Right ventricle myocardium inferior (tissue), 1 donor: ENCODE data around the gene PCSK4. TPM values are rescaled to one million over a fixed set of nuclear protein-coding genes. Genes with fewer than 3 reads are reported as not detected.

Experiments
- ATAC-seq: fragments of 200-7000 bp; cut with Tn5 transposase; one replicate; pipeline ENCODE4 v1.9.1; 2020; ENCODE audit warnings: mild to moderate bottlenecking, moderate library complexity
- DNase-seq: peaks from one replicate; pipeline ENCODE4 v3.0.0; 2021; ENCODE audit errors: missing footprints
- intact Hi-C: fragments of 100-400 bp; cut with DNase I; formaldehyde crosslinking; loops from one replicate; pipeline ENCODE4 v1.11.0; 2022
- total RNA-seq: library from RNA; stranded (reverse); fragmentation: NEBNext Ultra II Directional; extraction: Animal tissue kit (Norgen Biotek cat#: 25700); gene quantifications from one replicate; pipeline ENCODE4 v1.2.1, GENCODE V29; 2021
- donor health status: DM: no; HTN: yes; CAD: no; lungs with severe emphysema.

Gene PCSK4
- total RNA-seq, 1 donor from 2014 or later, result 0.89 TPM

DNA sequence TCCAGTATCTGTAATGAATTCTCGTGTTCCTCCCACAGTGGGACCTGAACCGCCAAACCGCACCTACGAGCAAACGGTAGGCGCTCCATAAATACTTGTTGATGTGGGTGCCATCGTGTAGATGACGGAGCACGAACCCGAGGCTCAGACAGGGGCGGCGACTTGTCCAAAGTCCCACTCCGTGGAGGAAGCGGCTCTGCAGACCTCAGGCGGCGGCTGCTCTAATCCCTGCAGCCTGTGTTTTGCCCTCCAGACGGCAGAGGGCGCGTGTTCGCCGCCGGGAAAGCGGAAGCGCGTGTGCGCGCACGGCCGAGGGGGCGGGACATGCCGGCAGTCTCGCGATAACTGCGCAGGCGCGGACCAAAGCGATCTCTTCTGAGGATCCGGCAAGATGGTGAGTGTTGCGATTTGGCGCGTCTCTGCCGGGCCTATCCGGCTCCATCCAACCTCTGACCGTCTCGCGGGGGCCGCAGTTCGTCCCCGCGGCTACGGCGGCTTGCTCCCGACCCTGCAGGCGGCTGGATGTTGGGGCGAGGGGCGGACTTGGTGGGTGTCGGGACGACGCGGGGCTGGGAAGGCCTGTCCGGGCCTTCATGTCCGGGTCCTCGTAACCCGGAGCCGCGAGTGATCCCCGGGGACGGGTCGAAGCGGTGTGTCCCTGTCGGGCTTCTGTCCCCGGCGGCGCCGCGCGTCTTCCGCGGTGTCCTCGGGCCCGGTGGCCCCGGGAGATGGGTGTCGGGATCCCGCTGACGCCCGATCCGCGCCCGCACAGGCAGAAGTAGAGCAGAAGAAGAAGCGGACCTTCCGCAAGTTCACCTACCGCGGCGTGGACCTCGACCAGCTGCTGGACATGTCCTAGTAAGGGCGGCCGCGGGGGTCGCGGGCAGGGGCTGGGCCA lies 51.9 kb downstream of the PCSK4 start, which contains the start of gene RPS15:
RPS15 (plus strand) TSS at position 362 of the 898 bp plus-strand sequence; CDS start at position 392, 30 bp downstream.
- DNase-seq (peak; percentile 98), ATAC-seq (peak; percentile 92)
- intact Hi-C loops, result no loop called here

DNA sequence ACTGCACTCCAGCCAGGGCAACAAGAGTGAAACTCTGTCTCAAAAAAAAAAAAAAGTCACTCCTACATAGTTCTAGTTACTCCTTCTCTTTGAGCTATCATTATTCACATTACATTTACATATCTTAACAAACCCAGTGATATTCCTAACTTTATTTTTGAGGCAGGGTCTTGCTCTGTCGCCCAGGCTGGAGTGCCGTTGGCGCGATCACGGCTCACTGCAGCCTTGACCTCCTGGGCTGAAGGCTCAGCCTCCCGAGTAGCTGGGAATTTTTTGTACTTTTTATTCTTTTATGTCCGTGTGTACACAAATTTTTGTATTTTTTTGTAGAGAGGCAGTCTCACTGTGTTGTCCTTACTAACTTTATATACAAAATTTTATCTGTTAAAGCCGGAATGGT lies 52.5 kb downstream of the PCSK4 start:
- no peak for ATAC-seq
- DNase-seq, result no peak
- intact Hi-C loops, result no loop called here

DNA sequence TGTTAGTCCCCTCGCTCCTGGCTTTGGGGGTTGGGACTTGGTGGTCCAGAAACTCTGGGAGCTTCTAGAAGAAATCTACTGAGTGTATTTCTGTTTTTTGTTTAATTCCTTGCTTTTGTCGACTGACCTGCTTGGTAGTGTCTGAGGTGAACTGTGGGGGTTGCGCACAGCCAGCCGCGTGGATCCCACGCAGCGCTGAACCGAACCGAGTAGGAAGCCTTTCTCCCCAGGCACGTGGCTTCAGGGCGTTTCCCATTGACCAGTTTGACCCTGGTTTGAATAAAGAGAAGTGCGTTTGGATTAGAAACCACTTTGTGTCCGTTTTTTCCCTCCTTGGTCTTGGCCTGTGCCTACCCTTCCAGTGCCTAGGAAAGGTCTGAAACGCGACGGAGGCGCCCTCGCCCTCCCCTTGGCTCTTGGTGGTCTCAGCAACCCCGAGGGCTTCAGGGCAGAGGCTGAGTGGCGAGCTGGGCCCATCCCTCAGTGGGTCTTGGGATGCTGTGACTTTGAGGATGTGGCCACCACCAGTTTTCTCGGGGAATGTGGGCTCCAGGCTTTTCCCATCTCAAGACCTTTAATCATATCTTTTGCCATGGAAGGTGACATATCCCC lies 54.7 kb downstream of the PCSK4 start:
- no peak for DNase-seq
- intact Hi-C loops, result no loop called here
- no peak for ATAC-seq

DNA sequence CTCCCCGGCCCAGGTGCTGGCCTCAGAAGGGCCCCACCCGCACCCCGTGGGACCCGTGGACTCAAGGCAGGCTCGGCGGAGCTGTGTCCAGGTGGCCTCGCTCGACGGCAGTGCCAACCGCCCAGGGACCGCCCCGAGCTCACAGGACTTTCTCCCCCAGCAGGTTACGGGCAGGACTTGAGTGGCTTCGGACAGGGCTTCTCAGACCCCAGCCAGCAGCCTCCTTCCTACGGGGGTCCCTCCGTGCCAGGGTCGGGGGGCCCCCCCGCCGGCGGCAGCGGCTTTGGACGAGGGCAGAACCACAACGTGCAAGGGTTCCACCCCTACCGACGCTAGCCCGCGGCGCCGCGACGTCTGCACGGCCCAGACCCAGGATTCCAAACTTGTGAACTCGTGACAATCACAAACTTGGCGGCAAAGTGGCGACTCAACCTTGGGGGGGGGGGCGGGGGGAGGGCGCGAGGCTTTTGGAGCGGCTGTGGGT lies 55.5 kb downstream of the PCSK4 start:
- ATAC-seq (no peak), DNase-seq (no peak)
- intact Hi-C loops, result no loop called here

DNA sequence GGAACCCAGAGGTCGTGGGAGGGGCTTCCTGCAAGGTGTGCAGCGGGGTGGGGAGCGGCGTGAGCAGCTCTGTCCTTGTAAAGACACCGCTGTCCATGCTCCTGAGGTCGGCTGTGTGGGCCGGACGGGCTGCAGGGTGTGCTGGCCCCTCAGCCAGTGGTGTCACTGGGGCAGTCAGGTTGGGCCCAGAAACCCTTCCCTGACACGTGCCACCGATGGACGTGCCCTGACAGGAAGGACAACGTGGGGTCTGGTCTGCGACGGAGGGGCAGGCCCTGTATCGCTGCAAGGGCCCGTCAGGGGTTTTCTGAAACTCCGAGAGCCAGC lies 56.1 kb downstream of the PCSK4 start:
- DNase-seq, result no peak
- intact Hi-C loops, result no loop called here
- ATAC-seq, result no peak

DNA sequence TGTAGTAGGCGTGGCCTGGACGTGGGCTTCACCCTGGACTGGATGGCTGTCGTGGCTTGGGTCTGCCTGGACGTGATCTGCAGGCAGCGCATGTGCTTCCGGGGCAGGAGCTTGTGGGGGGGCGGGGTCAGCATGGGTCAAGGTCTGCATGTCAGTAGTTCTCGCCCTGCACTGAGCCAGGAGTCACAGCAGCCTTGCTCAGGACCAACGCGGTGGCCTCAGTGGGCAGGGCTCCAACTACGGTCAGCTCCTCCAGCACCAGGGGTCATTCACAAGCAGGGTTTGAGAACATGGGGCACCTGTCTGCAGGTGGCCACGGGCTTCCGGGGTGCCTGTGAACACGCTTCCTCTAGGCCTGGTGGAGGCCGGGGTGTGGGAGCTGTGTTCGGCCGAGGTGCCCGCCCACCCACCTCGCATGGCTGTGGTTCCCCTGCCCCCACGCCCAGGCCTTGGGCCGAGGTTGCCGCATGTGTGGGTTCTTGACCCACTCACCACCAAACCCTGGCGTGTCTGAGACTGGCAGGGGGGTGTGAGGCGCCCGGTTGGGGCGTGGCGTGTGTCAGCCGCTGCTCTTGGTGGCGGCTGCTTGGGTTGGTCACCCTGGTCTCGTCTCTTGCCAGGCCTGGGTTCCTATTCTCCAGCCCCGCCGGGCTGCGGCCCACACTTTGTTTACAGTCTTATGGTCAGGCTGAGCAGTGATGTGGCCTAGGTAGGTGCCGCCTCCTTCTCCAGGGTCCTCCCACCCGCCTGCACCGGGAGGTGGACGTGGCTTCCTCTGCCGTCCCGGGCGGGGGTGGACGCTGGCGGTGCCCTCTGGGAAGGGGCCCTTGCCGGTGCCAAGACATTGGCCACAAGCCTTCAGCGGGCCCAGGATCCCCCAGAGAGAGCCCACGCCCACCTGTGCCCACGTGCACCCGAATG lies 56.8 kb downstream of the PCSK4 start:
- intact Hi-C loops, result no loop called here
- DNase-seq (no peak), ATAC-seq (no peak)

DNA sequence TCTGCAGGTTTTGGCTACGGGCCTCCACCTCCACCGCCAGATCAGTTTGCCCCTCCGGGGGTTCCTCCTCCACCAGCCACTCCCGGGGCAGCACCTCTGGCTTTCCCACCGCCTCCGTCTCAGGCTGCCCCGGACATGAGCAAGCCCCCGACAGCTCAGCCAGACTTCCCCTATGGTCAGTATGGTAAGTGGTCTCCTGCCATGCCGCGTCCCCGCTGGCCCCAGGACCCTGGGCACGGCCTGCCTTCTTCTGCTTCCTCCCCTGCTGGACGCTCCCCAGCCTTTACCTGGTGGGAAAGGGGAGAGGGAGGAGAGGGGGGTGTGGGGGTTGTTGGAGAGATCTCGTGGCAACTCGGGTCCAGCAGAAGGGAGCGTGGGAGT lies 57.7 kb downstream of the PCSK4 start:
- DNase-seq, result no peak
- intact Hi-C loops, result no loop called here
- ATAC-seq, result no peak

DNA sequence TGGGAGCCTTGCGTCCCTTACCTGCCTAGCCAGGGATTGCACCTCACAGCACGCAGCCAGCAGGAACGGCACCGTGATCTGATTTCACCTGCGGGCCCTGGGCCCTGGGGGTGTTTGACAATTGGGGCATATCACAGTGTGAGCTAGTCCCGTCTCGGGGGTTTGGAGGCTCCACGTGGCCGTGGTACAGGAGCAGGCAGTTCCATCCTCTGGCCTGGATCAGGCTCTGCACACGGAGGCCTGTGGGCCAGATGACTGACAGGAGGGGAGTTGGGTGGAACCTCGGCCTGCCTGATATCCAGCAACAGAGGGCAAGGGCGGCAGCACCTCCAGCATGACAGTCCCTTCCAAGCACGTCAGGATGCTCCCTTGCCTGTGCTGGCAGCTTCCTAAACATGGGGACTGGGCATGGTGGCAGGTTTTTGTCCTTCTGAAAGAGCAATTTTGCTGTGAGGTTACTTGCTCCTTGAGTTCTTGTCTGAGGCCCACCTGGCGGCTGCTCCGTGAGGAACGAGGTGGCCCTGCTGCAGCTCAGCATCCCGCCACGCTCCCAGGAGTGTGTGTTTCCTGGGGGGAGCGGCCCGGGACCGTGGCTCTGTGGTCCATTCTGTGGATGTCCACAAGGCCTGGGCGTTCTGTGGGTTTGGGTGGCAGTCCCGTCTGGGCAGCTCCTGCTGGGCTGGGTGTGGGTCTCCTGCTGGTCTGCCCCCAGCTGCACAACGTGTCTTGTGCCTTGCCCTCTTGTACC lies 58.2 kb downstream of the PCSK4 start:
- intact Hi-C loops, result no loop called here
- no peak for DNase-seq

More for the DNA sequence above, 58.2 kb downstream of the PCSK4 start:
- ATAC-seq, result no peak

Other genes starting within 250 kb of the PCSK4 start
- gene ATP5F1D, start 248.6 kb downstream of the PCSK4 start, total RNA-seq, result 656 TPM
- 62.8 TPM for gene MIDN, start 241.8 kb downstream of the PCSK4 start, total RNA-seq
- 219 TPM for gene CIRBP, start 221.0 kb downstream of the PCSK4 start, total RNA-seq
- 13.1 TPM for gene FAM174C, start 214.8 kb downstream of the PCSK4 start, total RNA-seq
- not detected for gene EFNA2, start 204.5 kb downstream of the PCSK4 start, total RNA-seq
- 443 TPM for gene NDUFS7, start 106.4 kb downstream of the PCSK4 start, total RNA-seq
- gene GAMT, start 88.8 kb downstream of the PCSK4 start, total RNA-seq, result 85.8 TPM
- 88.4 TPM for gene DAZAP1, start 82.8 kb downstream of the PCSK4 start, total RNA-seq
- gene RPS15, start 52.0 kb downstream of the PCSK4 start, total RNA-seq, result 695 TPM
- gene APC2, start 40.2 kb downstream of the PCSK4 start, total RNA-seq, result 0.14 TPM
- 21.5 TPM for gene C19orf25, start 11.1 kb downstream of the PCSK4 start, total RNA-seq
- gene REEP6, start 831 bp upstream of the PCSK4 start, total RNA-seq, result 1.1 TPM
- 22.9 TPM for gene ADAMTSL5, start 22.7 kb upstream of the PCSK4 start, total RNA-seq
- gene PLK5, start 33.7 kb upstream of the PCSK4 start, total RNA-seq, result not detected
- 9.6 TPM for gene MEX3D, start 78.0 kb upstream of the PCSK4 start, total RNA-seq
- gene MBD3, start 102.5 kb upstream of the PCSK4 start, total RNA-seq, result 64.2 TPM
- 1,146 TPM for gene UQCR11, start 115.1 kb upstream of the PCSK4 start, total RNA-seq
- gene TCF3, start 162.3 kb upstream of the PCSK4 start, total RNA-seq, result 25.3 TPM